H1 (cell line): ENCODE results near the gene PLXNA4. TPM values are rescaled to one million over a fixed set of nuclear protein-coding genes. Genes with fewer than 3 reads are reported as not detected.

ENCODE experiments used
- CTCF ChIA-PET: fragments of 300-600 bp; sonication (Branson Sonifier 250); formaldehyde crosslinking; loops from one replicate; lab custom pipeline; 2021; ENCODE audit not compliant: partially characterized antibody; lab: Charles Lee
- POLR2A ChIA-PET: fragments of 300-600 bp; sonication (Branson Sonifier 250); formaldehyde crosslinking; loops from one replicate; lab custom pipeline; 2021; ENCODE audit warnings: inconsistent platforms; ENCODE audit not compliant: partially characterized antibody; lab: Charles Lee
- DNase-seq, 2 experiments: peaks; one replicate each; pipeline versions ENCODE4 v3.0.0 to v3.0.0-alpha.2; 2010 to 2022; ENCODE audit warnings: low spot score in 2 of 2, low read depth in 1 of 2, mixed read lengths in 1 of 2
- FAIRE-seq: peaks from 2 replicates; lab custom pipeline; 2011; peaks lifted over from hg19 to GRCh38; lab: Jason Lieb, UNC
- H2AFZ ChIP-seq: 2 replicates; pipeline ENCODE4 v1.8.1; 2012; ENCODE audit warnings: low read length, inconsistent platforms
- H2AK5ac ChIP-seq: 2 replicates; pipeline ENCODE4 v1.6.1; 2013; ENCODE audit warnings: low read depth, low read length
- H2BK120ac ChIP-seq: replicated peaks from 2 replicates; pipeline ENCODE3; 2013; ENCODE audit warnings: low read depth, low read length, inconsistent platforms
- H2BK12ac ChIP-seq: 2 replicates; pipeline ENCODE4 v1.6.1; 2013; ENCODE audit warnings: low read depth, low read length
- H2BK15ac ChIP-seq: 2 replicates; pipeline ENCODE4 v1.6.1; 2013; ENCODE audit warnings: low read length
- H2BK20ac ChIP-seq: 2 replicates; pipeline ENCODE4 v1.6.1; 2013; ENCODE audit warnings: low read length
- H2BK5ac ChIP-seq: 2 replicates; pipeline ENCODE4 v1.6.1; 2013; ENCODE audit warnings: low read depth, low read length
- H3K14ac ChIP-seq: 2 replicates; pipeline ENCODE4 v1.6.1; 2013; ENCODE audit warnings: inconsistent platforms; ENCODE audit not compliant: insufficient read length
- H3K18ac ChIP-seq: 2 replicates; pipeline ENCODE4 v1.6.1; 2013; ENCODE audit warnings: low read length; ENCODE audit errors: extremely low read depth
- H3K23ac ChIP-seq: 2 replicates; pipeline ENCODE4 v1.6.1; 2013; ENCODE audit warnings: inconsistent platforms; ENCODE audit not compliant: insufficient read length
- H3K23me2 ChIP-seq: 2 replicates; pipeline ENCODE4 v1.6.1; 2013; ENCODE audit warnings: low read depth, low read length
- H3K27ac ChIP-seq: 2 replicates; pipeline ENCODE4 v1.6.1; 2011; ENCODE audit warnings: low read depth, low read length, inconsistent platforms
- H3K27me3 ChIP-seq, 4 experiments: replicated peaks in 1 of 4; 1 replicate in 1 of 4; 2 replicates in 3 of 4; pipeline versions ENCODE4 v1.6.1 to v1.8.1; 2011 to 2013; ENCODE audit warnings: low read length in 3 of 4, mild to moderate bottlenecking in 3 of 4, inconsistent platforms in 2 of 4, mixed read lengths in 2 of 4, moderate library complexity in 1 of 4; ENCODE audit not compliant: control insufficient read depth in 3 of 4, insufficient read depth in 3 of 4; ENCODE audit errors: extremely low read depth in 1 of 4
- H3K36me3 ChIP-seq, 4 experiments: 2 replicates each; pipeline versions ENCODE4 v1.6.1 to v1.8.1; 2011 to 2013; ENCODE audit warnings: mild to moderate bottlenecking in 4 of 4, low read length in 3 of 4, moderate library complexity in 2 of 4, control low read depth in 1 of 4, inconsistent platforms in 1 of 4; ENCODE audit not compliant: insufficient read depth in 4 of 4, control insufficient read depth in 2 of 4
- H3K4ac ChIP-seq: replicated peaks from 2 replicates; pipeline ENCODE3; 2013; ENCODE audit warnings: low read length, low read depth, mixed read lengths, inconsistent platforms; ENCODE audit not compliant: insufficient read length
- H3K4me1 ChIP-seq, 4 experiments: replicated peaks in 1 of 4; 1 replicate in 1 of 4; 2 replicates in 3 of 4; pipeline versions ENCODE4 v1.6.1 to v1.8.1; 2011 to 2013; ENCODE audit warnings: low read length in 3 of 4, inconsistent platforms in 2 of 4, mixed read lengths in 1 of 4; ENCODE audit not compliant: insufficient read depth in 4 of 4, control insufficient read depth in 3 of 4
- H3K4me2 ChIP-seq, 2 experiments: 2 replicates each; pipeline versions ENCODE4 v1.6.1 to v1.8.1; 2011 to 2013; ENCODE audit warnings: low read depth in 2 of 2, low read length in 2 of 2, control low read depth in 1 of 2, inconsistent platforms in 1 of 2, mild to moderate bottlenecking in 1 of 2; ENCODE audit not compliant: insufficient read depth in 1 of 2
- H3K4me3 ChIP-seq, 4 experiments: fragments of 200-600, 300-600 bp in 1 of 4; sonication (generic), shearing (Covaris generic), sonication (Bioruptor Twin) in 1 of 4; 2 replicates each; pipeline versions ENCODE4 v1.5.1 to v1.8.1; 2011 to 2016; ENCODE audit warnings: low read length in 4 of 4, low read depth in 3 of 4, control low read depth in 2 of 4, inconsistent platforms in 2 of 4, mild to moderate bottlenecking in 2 of 4, mixed read lengths in 1 of 4, moderate library complexity in 1 of 4; ENCODE audit not compliant: insufficient read depth in 2 of 4; ENCODE audit errors: extremely low read depth in 1 of 4
- H3K56ac ChIP-seq: replicated peaks from 2 replicates; pipeline ENCODE3; 2013; ENCODE audit warnings: low read depth, mild to moderate bottlenecking, mixed read lengths, low read length, inconsistent platforms; ENCODE audit not compliant: insufficient read length
- H3K79me1 ChIP-seq: 2 replicates; pipeline ENCODE4 v1.6.1; 2013; ENCODE audit warnings: low read depth, low read length, control low read depth
- H3K79me2 ChIP-seq, 2 experiments: 2 replicates each; pipeline versions ENCODE4 v1.6.1 to v1.8.1; 2012 to 2013; ENCODE audit warnings: low read length in 2 of 2, mild to moderate bottlenecking in 2 of 2, inconsistent platforms in 1 of 2; ENCODE audit not compliant: insufficient read depth in 2 of 2, control insufficient read depth in 1 of 2
- H3K9ac ChIP-seq, 4 experiments: replicated peaks in 1 of 4; 1 replicate in 1 of 4; 2 replicates in 3 of 4; pipeline versions ENCODE4 v1.6.1 to v1.8.1; 2011 to 2013; ENCODE audit warnings: low read depth in 3 of 4, low read length in 3 of 4, control low read depth in 2 of 4, mild to moderate bottlenecking in 2 of 4, moderate library complexity in 2 of 4, inconsistent platforms in 1 of 4; ENCODE audit errors: extremely low read depth in 1 of 4
- H3K9me3 ChIP-seq, 2 experiments: 2 replicates each; pipeline versions ENCODE4 v1.6.1 to v1.8.1; 2012 to 2013; ENCODE audit warnings: mild to moderate bottlenecking in 2 of 2, moderate library complexity in 2 of 2, control low read depth in 1 of 2, inconsistent platforms in 1 of 2, low read depth in 1 of 2, low read length in 1 of 2, mixed read lengths in 1 of 2; ENCODE audit not compliant: insufficient read depth in 2 of 2
- H4K20me1 ChIP-seq, 2 experiments: replicated peaks in 1 of 2; 2 replicates each; pipeline versions ENCODE3 to v1.8.1; 2011 to 2013; ENCODE audit warnings: inconsistent platforms in 2 of 2, low read length in 2 of 2, mild to moderate bottlenecking in 1 of 2; ENCODE audit not compliant: insufficient read depth in 2 of 2, control insufficient read depth in 1 of 2
- H4K5ac ChIP-seq: 2 replicates; pipeline ENCODE4 v1.6.1; 2013; ENCODE audit warnings: low read length, low read depth, mixed read lengths, inconsistent platforms; ENCODE audit not compliant: insufficient read length
- H4K8ac ChIP-seq: 2 replicates; pipeline ENCODE4 v1.8.0; 2013; ENCODE audit warnings: mild to moderate bottlenecking, moderate library complexity, low read length, inconsistent platforms; ENCODE audit not compliant: insufficient read depth; ENCODE audit errors: extremely low read depth
- H4K91ac ChIP-seq: replicated peaks from 2 replicates; pipeline ENCODE3; 2013; ENCODE audit warnings: low read length, mixed read lengths, inconsistent platforms; ENCODE audit not compliant: insufficient read length
- BCL11A ChIP-seq, 2 experiments: IDR thresholded peaks; one replicate each; pipeline ENCODE4 v1.6.1; 2011; ENCODE audit warnings: low read depth in 2 of 2, low read length in 2 of 2, mild to moderate bottlenecking in 2 of 2
- GTF2F1 ChIP-seq: IDR thresholded peaks from 2 replicates; pipeline ENCODE4 v1.6.1; 2012; ENCODE audit warnings: low read depth, low read length, improper control_type of control experiment, borderline replicate concordance
- JUND ChIP-seq: IDR thresholded peaks from 2 replicates; pipeline ENCODE4 v1.6.1; 2011; ENCODE audit warnings: mild to moderate bottlenecking, improper control_type of control experiment, low read length
- TEAD4 ChIP-seq: IDR thresholded peaks from 2 replicates; pipeline ENCODE4 v1.6.1; 2012; ENCODE audit warnings: low read depth, low read length, inconsistent platforms, mixed read lengths
- WGBS, 2 experiments: shearing (Covaris generic) in 1 of 2; methylation state at CpG; one replicate each; pipeline versions ENCODE4 v1.1.6 to v1.1.7; 2013 to 2015; ENCODE audit warnings: low lambda C conversion rate in 2 of 2, mixed read lengths in 2 of 2, inconsistent platforms in 1 of 2, low coverage in 1 of 2, missing lambda C conversion rate in 1 of 2; ENCODE audit not compliant: insufficient replicate concordance in 2 of 2, insufficient coverage in 1 of 2, insufficient read length in 1 of 2; ENCODE audit errors: extremely low coverage in 1 of 2, missing lambda C conversion rate in 1 of 2; 5-methylcytosine and 5-hydroxymethylcytosine counted together
- polyA plus RNA-seq, 7 experiments: library from polyadenylated mRNA; depleted of rRNA in 3 of 7; stranded (reverse) in 5 of 7; unstranded in 2 of 7; fragments of >200 nt in 5 of 7; fragments of 200-250 nt in 2 of 7; gene quantifications; 1 replicate in 5 of 7; 2 replicates in 1 of 7; 4 replicates in 1 of 7; pipeline versions ENCODE4 v1.2.1 to v1.2.3, GENCODE V29; 2011 to 2013; ENCODE audit warnings: missing spikeins in 2 of 7, mixed read lengths in 2 of 7
- total RNA-seq: library from RNA; stranded (reverse); fragmentation: NEBNext Ultra II Directional; extraction: Animal tissue kit (Norgen Biotek cat#: 25700); gene quantifications from 2 replicates; pipeline ENCODE4 v1.2.1, GENCODE V29; 2021

PLXNA4 gene
- total and polyA plus RNA-seq, 2 of the 8 experiments (the other 6 are each of a cell fraction or from before 2014, with no cell fraction given) = 0.76 to 0.79 TPM

DNA sequence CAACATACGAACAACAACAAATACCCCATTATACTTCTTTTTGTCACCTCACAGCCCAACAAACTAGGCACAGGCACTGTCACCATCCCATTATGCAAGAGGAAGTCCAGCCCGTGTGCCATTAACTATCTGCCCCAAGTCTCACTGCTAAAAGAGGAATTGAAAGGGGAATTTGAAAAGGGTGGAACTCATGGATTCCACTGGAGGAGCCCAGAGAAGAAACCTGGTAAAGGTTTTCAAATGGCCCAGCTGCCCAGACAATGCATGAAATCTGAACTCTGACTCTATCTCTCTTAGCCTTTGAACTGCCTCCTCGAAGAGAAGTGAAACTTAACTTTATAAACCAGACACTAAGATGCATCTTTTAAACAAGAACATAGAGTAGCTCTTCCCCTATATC lies 130.0 kb downstream of the PLXNA4 start:
- Histone ChIP-seq H3K14ac (no peak overlapping the region), H3K9me3 (no peaks in the 10 kb centered on the region), H4K20me1 (no peaks in the 10 kb centered on the region), H2BK5ac (no peak overlapping the region), H3K4ac (no peak overlapping the region), H2BK120ac (no peak overlapping the region), H3K79me2 (no peaks in the 10 kb centered on the region), H3K23ac (no peak overlapping the region), H3K27me3 (no peaks in the 10 kb centered on the region), H3K18ac (no peak overlapping the region), H4K5ac (no peak overlapping the region), H4K91ac (no peak overlapping the region), H3K4me2 (no peak overlapping the region), H4K8ac (no peak overlapping the region), H3K23me2 (no peaks in the 10 kb centered on the region), H2BK15ac (no peak overlapping the region), H2AK5ac (no peak overlapping the region), H3K4me1 (peaks cover 0 to 4% (median 3%) of the 10 kb centered on the region in 4 experiments; a peak in 5 of 7 replicates), H3K27ac (no peak overlapping the region), H3K36me3 (no peaks in the 10 kb centered on the region; a peak in 1 of 8 replicates), H3K4me3 (no peak overlapping the region), H3K56ac (no peak overlapping the region), H3K9ac (no peak overlapping the region), H2BK12ac (no peak overlapping the region), H3K79me1 (no peaks in the 10 kb centered on the region), H2AFZ (no peak overlapping the region), H2BK20ac (no peak overlapping the region)
- no peak for FAIRE-seq
- ChIA-PET CTCF (interaction anchor here (0.5 to 1.9 kb wide), 10 partner anchors 9 to 869 kb away, joined by 3 to 8 read pairs (median 3); no protein-coding TSS in a partner anchor), POLR2A (interaction anchor here (1.0 kb wide), 1 partner anchor 53 kb away, joined by 3 read pairs; no protein-coding TSS in a partner anchor)
- no peak for DNase-seq
- TF ChIP-seq JUND = no peak
- no peak for TF ChIP-seq GTF2F1
- no peak for TF ChIP-seq BCL11A (IDR thresholded peaks at IDR 0.05; ENCODE audit: low read depth in 2 of 2, low read length in 2 of 2)
- no peak for TF ChIP-seq TEAD4
- WGBS, 2 experiments = 79% methylated on average over 3 of the region's 3 CpGs; no CpG with 5 or more reads in 1 of the 2 experiments
